GM19238 (cell line): Measurements from ENCODE around the gene CRAMP1.

ENCODE experiments used
- DNase-seq: peaks from one replicate; pipeline ENCODE4 v3.0.0; 2011; ENCODE audit warnings: low spot score; ENCODE audit not compliant: insufficient read length

The CRAMP1 gene

GRCh38 chr16:1656808-1657617, 44.9 kb downstream of the CRAMP1 start:
- no peak for DNase-seq

GRCh38 chr16:1657841-1658240, 45.7 kb downstream of the CRAMP1 start:
- no peak for DNase-seq

- DNase-seq, result no peak
Observed at GRCh38 chr16:1659031-1659430, 46.9 kb downstream of the CRAMP1 start.

- no peak for DNase-seq
Observed at GRCh38 chr16:1661826-1662225, 49.7 kb downstream of the CRAMP1 start.

GRCh38 chr16:1662543-1662942, 50.4 kb downstream of the CRAMP1 start:
- DNase-seq, result no peak

GRCh38 chr16:1665829-1666228, 53.7 kb downstream of the CRAMP1 start:
- DNase-seq, result no peak

- DNase-seq, result no peak
Observed at GRCh38 chr16:1666316-1666715, 54.2 kb downstream of the CRAMP1 start.

- DNase-seq, result no peak
Observed at GRCh38 chr16:1667271-1667670, 55.1 kb downstream of the CRAMP1 start.

GRCh38 chr16:1667916-1668315, 55.8 kb downstream of the CRAMP1 start:
- no peak for DNase-seq

GRCh38 chr16:1668612-1669319, 56.6 kb downstream of the CRAMP1 start:
- DNase-seq, result no peak

GRCh38 chr16:1669698-1670097, 57.5 kb downstream of the CRAMP1 start:
- no peak for DNase-seq

GRCh38 chr16:1670371-1670770, 58.2 kb downstream of the CRAMP1 start:
- no peak for DNase-seq

GRCh38 chr16:1670866-1671265, 58.7 kb downstream of the CRAMP1 start:
- no peak for DNase-seq

- no peak for DNase-seq
Observed at GRCh38 chr16:1673424-1674151, 61.4 kb downstream of the CRAMP1 start.

GRCh38 chr16:1674306-1674705, 62.1 kb downstream of the CRAMP1 start:
- DNase-seq, result no peak

GRCh38 chr16:1674751-1675664, 62.8 kb downstream of the CRAMP1 start:
- no peak for DNase-seq

GRCh38 chr16:1676661-1677060, 64.5 kb downstream of the CRAMP1 start:
- DNase-seq, result no peak

- DNase-seq, result no peak
Observed at GRCh38 chr16:1677339-1677738, 65.2 kb downstream of the CRAMP1 start.

- DNase-seq, result peak; percentile 100
Observed at GRCh38 chr16:1677942-1678499, 65.9 kb downstream of the CRAMP1 start, which contains the start of gene JPT2. Gene JPT2 (plus strand): TSS chr16:1678279. CDS start chr16:1678313, 34 bp downstream.

GRCh38 chr16:1678500-1679098, 66.4 kb downstream of the CRAMP1 start:
- DNase-seq, result no peak
